HepG2 (cell line): Measurements from ENCODE around the gene DAAM1. TPM values are rescaled to one million over a fixed set of nuclear protein-coding genes. Genes with fewer than 3 reads are reported as not detected.

Source experiments
- CBFB ChIP-seq: sonication (generic); formaldehyde crosslinking; IDR thresholded peaks from 2 replicates; pipeline ENCODE4 v1.4.0; 2020; ENCODE audit warnings: missing genetic modification reagents
- EHMT2 ChIP-seq: fragments of 200-600 bp; sonication (generic); IDR thresholded peaks from 2 replicates; pipeline ENCODE4 v1.7.0; 2017; ENCODE audit warnings: antibody characterized with exemption, low read depth, low read length, borderline replicate concordance
- GATAD1 ChIP-seq: IDR thresholded peaks from 2 replicates; pipeline ENCODE4 v1.6.1; 2016; ENCODE audit warnings: missing genetic modification reagents, missing compliant biosample characterization
- HNRNPUL1 ChIP-seq: fragments of 200-400 bp; formaldehyde crosslinking; IDR thresholded peaks from 2 replicates; pipeline ENCODE4 v1.6.1; 2017; ENCODE audit warnings: low read depth, mild to moderate bottlenecking, low read length, moderate library complexity
- JUND ChIP-seq: sonication (generic); formaldehyde crosslinking; IDR thresholded peaks from 2 replicates; pipeline ENCODE4 v1.8.0; 2022; ENCODE audit warnings: mild to moderate bottlenecking, missing genetic modification reagents
- MAZ ChIP-seq, 2 experiments: sonication (generic) in 1 of 2; formaldehyde crosslinking in 1 of 2; IDR thresholded peaks; 2 replicates each; pipeline versions ENCODE4 v1.5.0 to v1.6.1; 2012 to 2020; ENCODE audit warnings: low read depth in 2 of 2, mild to moderate bottlenecking in 2 of 2, borderline replicate concordance in 1 of 2, improper control_type of control experiment in 1 of 2, low read length in 1 of 2, missing genetic modification reagents in 1 of 2, moderate library complexity in 1 of 2
- MXD1 ChIP-seq: sonication (generic); formaldehyde crosslinking; IDR thresholded peaks from 2 replicates; pipeline ENCODE4 v1.4.0; 2020; ENCODE audit warnings: mild to moderate bottlenecking, missing genetic modification reagents
- MYPOP ChIP-seq: sonication (generic); formaldehyde crosslinking; IDR thresholded peaks from 2 replicates; pipeline ENCODE4 v1.8.1; 2023; ENCODE audit warnings: mild to moderate bottlenecking, moderate library complexity, missing genetic modification reagents
- NFE2L1 ChIP-seq: sonication (generic); formaldehyde crosslinking; IDR thresholded peaks from 2 replicates; pipeline ENCODE4 v1.4.0; 2020; ENCODE audit warnings: missing genetic modification reagents, mild to moderate bottlenecking, borderline replicate concordance
- SAP130 ChIP-seq: IDR thresholded peaks from 2 replicates; pipeline ENCODE4 v1.6.1; 2016; ENCODE audit warnings: low read depth
- SIN3A ChIP-seq: IDR thresholded peaks from 2 replicates; pipeline ENCODE4 v1.6.1; 2011; ENCODE audit warnings: low read depth, mild to moderate bottlenecking, control low read depth, low read length, borderline replicate concordance
- SNAI1 ChIP-seq: sonication (generic); formaldehyde crosslinking; IDR thresholded peaks from 2 replicates; pipeline ENCODE4 v1.5.0; 2020; ENCODE audit warnings: mild to moderate bottlenecking, missing genetic modification reagents, borderline replicate concordance
- SOX5 ChIP-seq: IDR thresholded peaks from 2 replicates; pipeline ENCODE4 v1.6.1; 2016; ENCODE audit warnings: borderline replicate concordance
- TCF7 ChIP-seq: sonication (generic); IDR thresholded peaks from 2 replicates; pipeline ENCODE4 v1.6.1; 2016; ENCODE audit warnings: antibody characterized with exemption, low read depth
- ZFP1 ChIP-seq: IDR thresholded peaks from 2 replicates; pipeline ENCODE4 v1.6.1; 2016
- ZMYM3 ChIP-seq: sonication (generic); formaldehyde crosslinking; IDR thresholded peaks from 2 replicates; pipeline ENCODE4 v1.5.1; 2020; ENCODE audit warnings: mild to moderate bottlenecking, missing genetic modification reagents
- ZNF101 ChIP-seq: sonication (generic); formaldehyde crosslinking; IDR thresholded peaks from 2 replicates; pipeline ENCODE4 v1.4.0; 2020; ENCODE audit warnings: mild to moderate bottlenecking, low read depth, missing genetic modification reagents, borderline replicate concordance
- ZNF224 ChIP-seq: sonication (generic); formaldehyde crosslinking; IDR thresholded peaks from 2 replicates; pipeline ENCODE4 v1.5.0; 2020; ENCODE audit warnings: mild to moderate bottlenecking, missing genetic modification reagents
- ZNF317 ChIP-seq: sonication (generic); formaldehyde crosslinking; IDR thresholded peaks from 2 replicates; pipeline ENCODE4 v1.5.0; 2020; ENCODE audit warnings: mild to moderate bottlenecking, missing genetic modification reagents
- ZNF430 ChIP-seq: sonication (generic); formaldehyde crosslinking; IDR thresholded peaks from 2 replicates; pipeline ENCODE4 v1.9.0; 2021; ENCODE audit warnings: mild to moderate bottlenecking, missing genetic modification reagents
- ZNF432 ChIP-seq: sonication (generic); formaldehyde crosslinking; IDR thresholded peaks from 2 replicates; pipeline ENCODE4 v1.5.0; 2020; ENCODE audit warnings: missing genetic modification reagents, mild to moderate bottlenecking, borderline replicate concordance
- ZNF501 ChIP-seq: sonication (generic); formaldehyde crosslinking; IDR thresholded peaks from 2 replicates; pipeline ENCODE4 v1.5.1; 2020; ENCODE audit warnings: mild to moderate bottlenecking, moderate library complexity, missing genetic modification reagents
- ZNF614 ChIP-seq: IDR thresholded peaks from 2 replicates; pipeline ENCODE4 v1.6.1; 2018; ENCODE audit warnings: missing biosample characterization, missing genetic modification reagents, inconsistent platforms, borderline replicate concordance
- ZNF75D ChIP-seq: sonication (generic); formaldehyde crosslinking; IDR thresholded peaks from 2 replicates; pipeline ENCODE4 v1.8.1; 2023; ENCODE audit warnings: missing genetic modification reagents, mild to moderate bottlenecking, borderline replicate concordance
- ZNF766 ChIP-seq: sonication (generic); formaldehyde crosslinking; IDR thresholded peaks from 2 replicates; pipeline ENCODE4 v1.5.0; 2020; ENCODE audit warnings: missing genetic modification reagents, borderline replicate concordance
- ZNF883 ChIP-seq: sonication (generic); formaldehyde crosslinking; IDR thresholded peaks from 2 replicates; pipeline ENCODE4 v1.5.1; 2020; ENCODE audit warnings: mild to moderate bottlenecking, missing genetic modification reagents; ENCODE audit errors: not compliant biosample characterization
- polyA plus RNA-seq, 8 experiments: library from polyadenylated mRNA; depleted of rRNA in 3 of 8; stranded (reverse) in 7 of 8; unstranded in 1 of 8; fragments of >200 nt; fragmentation: Illumina TruSeq in 4 of 8; extraction: Trizol in 4 of 8; gene quantifications; 2 replicates each; pipeline versions ENCODE4 v1.2.1 to v1.2.3, GENCODE V29; 2011 to 2016; ENCODE audit warnings: low read depth in 4 of 8, missing spikeins in 1 of 8, mixed read lengths in 1 of 8; ENCODE audit not compliant: insufficient read depth in 1 of 8
- total RNA-seq, 5 experiments: library from RNA; depleted of rRNA; stranded (reverse); fragments of >200 nt; fragmentation: Illumina TruSeq; extraction: Trizol; gene quantifications; 2 replicates each; pipeline ENCODE4 v1.2.3, GENCODE V29; 2016; ENCODE audit warnings: low read depth in 1 of 5
- TF ChIP-seq, protein P1 (sequence below): sonication (generic); formaldehyde crosslinking; IDR thresholded peaks from 2 replicates; pipeline ENCODE4 v1.4.0; 2020; ENCODE audit warnings: mild to moderate bottlenecking, missing genetic modification reagents
- TF ChIP-seq, protein P2 (sequence below): fragments of 450-650 bp; IDR thresholded peaks from 2 replicates; pipeline ENCODE4 v1.6.1; 2016

The DAAM1 gene
- total and polyA plus RNA-seq, 2 of the 13 experiments (the other 11 are each of a cell fraction or from before 2014, with no cell fraction given), result 10.9 to 24.5 TPM

DNA sequence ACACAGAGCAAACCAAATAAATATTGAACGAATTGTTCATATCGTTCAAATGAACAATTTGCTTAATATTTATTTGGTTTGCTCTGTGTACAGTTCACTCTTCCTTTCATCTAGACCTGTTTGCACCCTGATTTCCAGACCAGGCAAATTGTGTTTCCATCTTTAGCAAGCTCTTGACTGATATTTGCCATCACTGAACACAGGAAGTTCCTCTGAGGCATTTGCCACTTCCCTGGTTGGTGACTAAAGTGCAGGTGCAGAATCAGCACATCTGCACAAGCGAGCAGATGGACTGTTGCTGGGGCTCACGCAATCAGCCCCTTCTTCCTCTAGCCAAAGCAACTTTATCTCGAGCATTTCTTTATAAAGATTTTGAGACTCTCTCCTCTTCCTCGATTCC lies 112.9 kb downstream of the DAAM1 start (continued):
- TF ChIP-seq, protein P1, sequence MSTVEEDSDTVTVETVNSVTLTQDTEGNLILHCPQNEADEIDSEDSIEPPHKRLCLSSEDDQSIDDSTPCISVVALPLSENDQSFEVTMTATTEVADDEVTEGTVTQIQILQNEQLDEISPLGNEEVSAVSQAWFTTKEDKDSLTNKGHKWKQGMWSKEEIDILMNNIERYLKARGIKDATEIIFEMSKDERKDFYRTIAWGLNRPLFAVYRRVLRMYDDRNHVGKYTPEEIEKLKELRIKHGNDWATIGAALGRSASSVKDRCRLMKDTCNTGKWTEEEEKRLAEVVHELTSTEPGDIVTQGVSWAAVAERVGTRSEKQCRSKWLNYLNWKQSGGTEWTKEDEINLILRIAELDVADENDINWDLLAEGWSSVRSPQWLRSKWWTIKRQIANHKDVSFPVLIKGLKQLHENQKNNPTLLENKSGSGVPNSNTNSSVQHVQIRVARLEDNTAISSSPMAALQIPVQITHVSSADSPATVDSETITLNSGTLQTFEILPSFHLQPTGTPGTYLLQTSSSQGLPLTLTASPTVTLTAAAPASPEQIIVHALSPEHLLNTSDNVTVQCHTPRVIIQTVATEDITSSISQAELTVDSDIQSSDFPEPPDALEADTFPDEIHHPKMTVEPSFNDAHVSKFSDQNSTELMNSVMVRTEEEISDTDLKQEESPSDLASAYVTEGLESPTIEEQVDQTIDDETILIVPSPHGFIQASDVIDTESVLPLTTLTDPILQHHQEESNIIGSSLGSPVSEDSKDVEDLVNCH, result no peak
- no peak for TF ChIP-seq CBFB (CRISPR knock-in tag)
- TF ChIP-seq ZNF501 (CRISPR knock-in tag), result no peak
- TF ChIP-seq, protein P2, sequence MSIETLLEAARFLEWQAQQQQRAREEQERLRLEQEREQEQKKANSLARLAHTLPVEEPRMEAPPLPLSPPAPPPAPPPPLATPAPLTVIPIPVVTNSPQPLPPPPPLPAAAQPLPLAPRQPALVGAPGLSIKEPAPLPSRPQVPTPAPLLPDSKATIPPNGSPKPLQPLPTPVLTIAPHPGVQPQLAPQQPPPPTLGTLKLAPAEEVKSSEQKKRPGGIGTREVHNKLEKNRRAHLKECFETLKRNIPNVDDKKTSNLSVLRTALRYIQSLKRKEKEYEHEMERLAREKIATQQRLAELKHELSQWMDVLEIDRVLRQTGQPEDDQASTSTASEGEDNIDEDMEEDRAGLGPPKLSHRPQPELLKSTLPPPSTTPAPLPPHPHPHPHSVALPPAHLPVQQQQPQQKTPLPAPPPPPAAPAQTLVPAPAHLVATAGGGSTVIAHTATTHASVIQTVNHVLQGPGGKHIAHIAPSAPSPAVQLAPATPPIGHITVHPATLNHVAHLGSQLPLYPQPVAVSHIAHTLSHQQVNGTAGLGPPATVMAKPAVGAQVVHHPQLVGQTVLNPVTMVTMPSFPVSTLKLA, result no peak
- no peak for TF ChIP-seq ZNF101 (CRISPR knock-in tag)
- TF ChIP-seq ZNF766 (CRISPR knock-in tag), result no peak
- TF ChIP-seq HNRNPUL1, result no peak
- TF ChIP-seq ZNF430, result no peak
- no peak for TF ChIP-seq EHMT2
- TF ChIP-seq ZNF883 (CRISPR knock-in tag), result no peak
- TF ChIP-seq SIN3A, result no peak
- TF ChIP-seq MYPOP (CRISPR knock-in tag), result no peak
- no peak for TF ChIP-seq GATAD1 (CRISPR knock-in tag)
- no peak for TF ChIP-seq MAZ (IDR thresholded peaks at IDR 0.05; ENCODE audit: borderline replicate concordance, low read depth, low read length)
- no peak for TF ChIP-seq MAZ (CRISPR knock-in tag; IDR thresholded peaks at IDR 0.05; ENCODE audit: low read depth)
- TF ChIP-seq NFE2L1, result no peak
- TF ChIP-seq SAP130 (CRISPR knock-in tag), result peak; percentile 53; the same call in 1 of the 2 replicates
- TF ChIP-seq ZNF317, result no peak
- TF ChIP-seq MXD1, result no peak
- TF ChIP-seq ZNF75D (CRISPR knock-in tag), result no peak
- TF ChIP-seq TCF7, result peak; percentile 65
- no peak for TF ChIP-seq SNAI1 (CRISPR knock-in tag)
- TF ChIP-seq ZFP1 (CRISPR knock-in tag), result no peak
- TF ChIP-seq JUND (CRISPR knock-in tag), result no peak
- no peak for TF ChIP-seq ZNF224
- no peak for TF ChIP-seq ZNF432
- no peak for TF ChIP-seq ZMYM3 (CRISPR knock-in tag)
- no peak for TF ChIP-seq ZNF614
- TF ChIP-seq SOX5 (CRISPR knock-in tag), result peak; percentile 49; the same call in 1 of the 2 replicates
